ENCODE measurements around the gene TPST2.

Gene TPST2
- 28.6 to 99.2 (median 52.7) reads per million in 9 experiments for total RNA-seq

DNA sequence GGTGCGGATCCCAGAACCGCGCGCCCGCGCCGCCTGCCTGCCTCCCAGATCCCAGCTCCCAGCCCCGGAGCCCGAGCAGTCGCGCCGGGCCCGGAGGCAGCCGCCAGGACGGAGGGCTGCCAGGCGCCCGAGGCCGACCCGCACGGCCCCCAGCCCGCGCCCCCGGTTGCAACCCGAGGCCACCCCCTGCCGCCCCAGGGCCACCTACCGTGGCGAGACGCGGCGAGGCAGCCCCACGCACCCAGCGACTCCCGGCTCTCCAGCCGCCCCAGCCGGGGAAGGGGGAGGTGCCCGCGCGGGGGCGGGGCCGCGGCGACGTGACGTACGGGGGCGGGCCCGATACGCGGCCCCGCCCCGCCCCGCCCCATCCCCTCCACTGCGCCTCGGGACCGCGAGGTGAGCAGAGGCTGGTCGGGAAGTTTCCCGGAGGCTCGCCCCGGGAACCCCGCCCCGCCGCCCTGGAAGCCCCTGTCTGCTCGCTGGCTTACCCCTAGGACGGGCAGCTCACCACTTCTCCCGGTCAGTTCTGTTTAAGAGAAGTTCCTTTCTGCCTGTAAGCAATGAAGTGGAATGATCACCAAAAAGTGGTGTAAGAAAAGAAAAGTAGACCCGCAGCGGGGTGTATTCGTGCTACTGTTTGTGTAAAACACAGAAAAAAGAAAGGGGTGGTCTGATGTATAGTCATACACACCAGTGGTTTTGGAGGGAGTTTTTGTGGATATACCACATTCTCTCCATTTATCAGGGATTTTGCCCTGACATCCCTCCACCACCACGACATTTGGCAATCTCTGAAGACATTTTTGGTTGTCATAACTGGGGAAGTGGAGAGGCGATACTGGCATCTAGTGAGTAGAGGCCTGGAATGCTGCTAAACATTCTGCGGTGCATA, at the start of gene TPST2:
Gene TPST2 (minus strand): TSS at position 288 of the 892 bp plus-strand sequence. CDS start 48,502 bp downstream, outside the sequence.
- peak within 1 kb of the TSS; percentile 91 to 93 for H3K27ac Mint-ChIP-seq
- peaks cover 64 to 79% of the 10 kb centered on the region in 2 donors for H3K4me1 Mint-ChIP-seq (ENCODE audit: low read depth in 2 of 2)
- H3K4me3 Mint-ChIP-seq, result peak within 1 kb of the TSS; percentile 85 to 92
- H3K9me3 Mint-ChIP-seq, result no peaks in the 10 kb centered on the region
- DNase-seq (peak; percentile 69 to 77 (median 74)), ATAC-seq (replicated peaks) (peak; percentile 72)
- H3K27me3 Mint-ChIP-seq, result no peaks in the 10 kb centered on the region
- peaks cover 19% of the 10 kb centered on the region for H3K36me3 Mint-ChIP-seq (ENCODE audit: insufficient read depth)

- Mint-ChIP-seq H3K9me3 (no peaks in the 10 kb centered on the region), H3K36me3 (ENCODE audit: insufficient read depth) (peaks cover under 1% of the 10 kb centered on the region), H3K4me1 (ENCODE audit: low read depth in 2 of 2) (peaks cover 6 to 32% of the 10 kb centered on the region in 2 donors), H3K27ac (peak overlapping the region in 1 of 2 donors; percentile 86), H3K4me3 (no peak overlapping the region), H3K27me3 (no peaks in the 10 kb centered on the region)
- ATAC-seq (replicated peaks) (no peak), DNase-seq (no peak)
Measured at GRCh38 chr22:26636296-26636695, 46.4 kb upstream of the TPST2 start.

DNA sequence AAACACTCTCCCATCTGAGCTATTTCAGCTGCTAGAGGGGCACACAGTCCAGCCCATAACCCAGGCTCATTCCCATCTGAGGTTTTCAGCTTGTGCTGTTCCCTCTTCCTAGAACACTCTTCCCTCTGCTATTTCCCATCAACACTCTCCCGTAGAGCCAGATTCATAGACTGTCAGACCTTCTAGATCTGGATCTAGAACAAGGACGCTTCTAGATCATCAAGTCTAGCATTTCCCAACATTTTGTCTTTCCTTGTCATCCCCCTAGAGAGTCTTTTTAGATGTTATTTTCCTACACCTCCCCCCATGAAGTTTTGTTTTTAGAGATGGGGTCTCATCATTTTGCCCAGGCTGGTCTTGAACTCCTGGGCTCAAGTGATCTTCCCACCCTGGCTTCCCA, 45.2 kb upstream of the TPST2 start:
- no peak for ATAC-seq (replicated peaks)
- H3K4me1 Mint-ChIP-seq (ENCODE audit: low read depth in 2 of 2), result peaks cover 2 to 20% of the 10 kb centered on the region in 2 donors
- H3K36me3 Mint-ChIP-seq (ENCODE audit: insufficient read depth), result no peaks in the 10 kb centered on the region
- H3K27me3 Mint-ChIP-seq, result no peaks in the 10 kb centered on the region
- H3K4me3 Mint-ChIP-seq, result no peak overlapping the region
- no peak overlapping the region for H3K27ac Mint-ChIP-seq
- DNase-seq, result no peak
- no peaks in the 10 kb centered on the region for H3K9me3 Mint-ChIP-seq

DNA sequence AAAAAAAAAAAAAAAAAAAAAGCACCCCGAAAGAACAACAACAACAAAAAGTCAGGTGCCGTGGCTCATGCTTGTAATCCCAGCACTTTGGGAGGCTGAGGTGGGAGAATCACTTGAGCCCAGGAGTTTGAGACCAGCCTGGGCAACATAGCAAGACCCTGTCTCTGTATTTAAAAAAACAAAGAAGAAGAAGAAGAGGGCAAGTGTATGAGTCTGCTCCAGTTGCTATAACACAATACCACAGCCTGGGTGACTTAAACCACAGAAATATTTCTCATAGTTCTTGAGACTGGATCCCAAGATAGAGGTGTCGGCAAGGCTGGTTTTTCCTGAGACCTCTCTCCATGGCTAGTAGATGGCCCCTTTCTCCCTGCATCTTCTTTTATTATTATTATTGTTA, 44.3 kb upstream of the TPST2 start:
- peaks cover 2 to 19% of the 10 kb centered on the region in 2 donors for H3K4me1 Mint-ChIP-seq (ENCODE audit: low read depth in 2 of 2)
- no peak overlapping the region for H3K4me3 Mint-ChIP-seq
- H3K36me3 Mint-ChIP-seq (ENCODE audit: insufficient read depth), result no peaks in the 10 kb centered on the region
- DNase-seq (no peak), ATAC-seq (replicated peaks) (no peak)
- no peak overlapping the region for H3K27ac Mint-ChIP-seq
- no peaks in the 10 kb centered on the region for H3K27me3 Mint-ChIP-seq
- H3K9me3 Mint-ChIP-seq, result no peaks in the 10 kb centered on the region

- H3K36me3 Mint-ChIP-seq (ENCODE audit: insufficient read depth), result no peaks in the 10 kb centered on the region
- no peak overlapping the region for H3K27ac Mint-ChIP-seq
- H3K27me3 Mint-ChIP-seq, result no peaks in the 10 kb centered on the region
- no peak overlapping the region for H3K4me3 Mint-ChIP-seq
- DNase-seq, result no peak
- peaks cover 12 to 27% of the 10 kb centered on the region in 2 donors for H3K4me1 Mint-ChIP-seq (ENCODE audit: low read depth in 2 of 2)
- no peak for ATAC-seq (replicated peaks)
- no peaks in the 10 kb centered on the region for H3K9me3 Mint-ChIP-seq
Measured at GRCh38 chr22:26632422-26633155, 42.7 kb upstream of the TPST2 start.

GRCh38 chr22:26631282-26631681, 41.4 kb upstream of the TPST2 start:
- H3K4me1 Mint-ChIP-seq (ENCODE audit: low read depth in 2 of 2), result peaks cover 13 to 31% of the 10 kb centered on the region in 2 donors

DNA sequence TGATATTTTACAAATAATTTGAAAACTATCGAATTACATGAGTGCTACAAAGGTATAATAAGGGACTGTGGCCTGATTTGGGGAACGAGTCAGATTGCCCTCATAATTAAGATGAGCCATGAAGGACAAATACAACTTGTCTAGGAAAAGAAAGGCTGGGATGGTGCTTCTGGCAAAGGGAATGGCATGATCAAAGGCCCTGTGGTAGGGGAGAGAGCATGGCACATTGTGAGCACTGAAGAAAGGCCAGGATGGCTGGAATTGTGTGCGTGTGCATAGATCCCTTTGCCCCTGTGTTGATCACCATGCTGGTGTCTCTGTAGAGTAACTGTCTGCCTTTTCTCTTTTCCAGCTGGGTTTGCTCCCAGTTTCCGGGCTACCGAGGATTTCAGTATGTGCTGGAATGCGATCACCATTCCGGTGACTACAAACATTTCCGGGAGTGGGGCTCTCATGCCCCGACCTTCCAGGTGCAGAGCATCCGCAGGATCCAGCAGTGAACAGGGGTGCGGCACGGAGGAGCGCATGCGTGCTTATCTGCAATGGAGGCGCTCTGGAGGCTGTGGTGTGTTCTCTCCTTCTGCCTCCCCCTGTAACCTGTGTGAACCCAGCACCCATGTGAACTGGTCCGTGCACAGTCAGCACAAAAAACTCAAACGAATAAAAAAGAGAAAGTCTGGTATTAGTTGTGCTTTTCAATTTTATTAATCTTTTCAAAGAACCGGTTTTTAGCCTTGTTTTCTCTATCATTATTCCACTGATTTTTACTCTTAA, 40.2 kb upstream of the TPST2 start:
- H3K4me1 Mint-ChIP-seq (ENCODE audit: low read depth in 2 of 2), result peaks cover 13 to 29% of the 10 kb centered on the region in 2 donors
- no peak for DNase-seq
- no peaks in the 10 kb centered on the region for H3K9me3 Mint-ChIP-seq
- H3K4me3 Mint-ChIP-seq, result no peak overlapping the region
- H3K27ac Mint-ChIP-seq, result no peak overlapping the region
- ATAC-seq (replicated peaks), result no peak
- H3K36me3 Mint-ChIP-seq (ENCODE audit: insufficient read depth), result no peaks in the 10 kb centered on the region
- H3K27me3 Mint-ChIP-seq, result no peaks in the 10 kb centered on the region

More at GRCh38 chr22:26631282-26631681, 41.4 kb upstream of the TPST2 start:
- DNase-seq (no peak), ATAC-seq (replicated peaks) (no peak)
- no peak overlapping the region for H3K4me3 Mint-ChIP-seq
- H3K27me3 Mint-ChIP-seq, result no peaks in the 10 kb centered on the region
- no peaks in the 10 kb centered on the region for H3K9me3 Mint-ChIP-seq
- H3K27ac Mint-ChIP-seq, result no peak overlapping the region
- no peaks in the 10 kb centered on the region for H3K36me3 Mint-ChIP-seq (ENCODE audit: insufficient read depth)

DNA sequence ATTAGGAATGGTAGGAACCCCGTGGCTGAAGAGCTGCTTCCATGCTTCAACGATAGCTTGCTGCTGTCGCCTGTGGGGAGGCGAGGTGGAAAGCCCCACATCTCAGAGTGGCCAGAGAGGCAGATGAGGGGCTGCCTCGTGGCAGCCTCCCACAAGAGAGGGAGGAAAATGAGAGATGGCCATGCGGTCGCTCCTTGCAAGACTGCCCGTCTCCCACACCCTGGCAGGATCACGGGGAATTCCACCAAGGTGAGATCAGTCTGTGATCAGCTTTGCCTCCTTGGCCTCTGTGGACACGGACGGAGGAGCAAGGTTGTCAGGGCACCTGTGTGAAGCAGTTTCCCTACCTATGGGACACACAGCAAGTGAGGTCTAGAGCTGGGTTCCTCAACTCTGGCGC, 34.9 kb upstream of the TPST2 start:
- Mint-ChIP-seq H3K27me3 (no peaks in the 10 kb centered on the region), H3K4me3 (no peak overlapping the region), H3K36me3 (ENCODE audit: insufficient read depth) (no peaks in the 10 kb centered on the region), H3K27ac (no peak overlapping the region), H3K9me3 (peaks cover 0 to 6% of the 10 kb centered on the region in 2 donors), H3K4me1 (ENCODE audit: low read depth in 2 of 2) (peaks cover 17% of the 10 kb centered on the region in 2 donors)
- DNase-seq (no peak), ATAC-seq (replicated peaks) (no peak)

GRCh38 chr22:26623984-26624383, 34.1 kb upstream of the TPST2 start:
- no peak for ATAC-seq (replicated peaks)

GRCh38 chr22:26621663-26622062, 31.7 kb upstream of the TPST2 start, which contains the start of gene CRYBA4:
Gene CRYBA4 (plus strand): TSS chr22:26621963. CDS start chr22:26622597, 634 bp downstream.
- Mint-ChIP-seq H3K36me3 (ENCODE audit: insufficient read depth) (no peaks in the 10 kb centered on the region), H3K9me3 (peaks cover 0 to 6% of the 10 kb centered on the region in 2 donors), H3K4me1 (ENCODE audit: low read depth in 2 of 2) (peaks cover 14% of the 10 kb centered on the region in 2 donors), H3K27ac (peak within 1 kb of the TSS; percentile 41 to 53), H3K27me3 (no peaks in the 10 kb centered on the region), H3K4me3 (no peak within 1 kb of the TSS)
- ATAC-seq (replicated peaks) (no peak), DNase-seq (no peak)

More at GRCh38 chr22:26623984-26624383, 34.1 kb upstream of the TPST2 start:
- no peak overlapping the region for H3K4me3 Mint-ChIP-seq
- peak overlapping the region in 1 of 2 donors; percentile 2 for H3K27ac Mint-ChIP-seq
- no peaks in the 10 kb centered on the region for H3K36me3 Mint-ChIP-seq (ENCODE audit: insufficient read depth)
- no peaks in the 10 kb centered on the region for H3K27me3 Mint-ChIP-seq
- H3K9me3 Mint-ChIP-seq, result peaks cover 0 to 6% of the 10 kb centered on the region in 2 donors
- DNase-seq, result no peak
- H3K4me1 Mint-ChIP-seq (ENCODE audit: low read depth in 2 of 2), result peaks cover 18% of the 10 kb centered on the region in 2 donors

GRCh38 chr22:26620197-26620596, 30.3 kb upstream of the TPST2 start:
- Mint-ChIP-seq H3K9me3 (peaks cover 0 to 6% of the 10 kb centered on the region in 2 donors), H3K4me3 (no peak overlapping the region), H3K36me3 (ENCODE audit: insufficient read depth) (no peaks in the 10 kb centered on the region), H3K27ac (peak overlapping the region in 1 of 2 donors; percentile 78), H3K27me3 (no peaks in the 10 kb centered on the region), H3K4me1 (ENCODE audit: low read depth in 2 of 2) (peaks cover 20 to 28% of the 10 kb centered on the region in 2 donors)
- DNase-seq, result no peak
- ATAC-seq (replicated peaks), result no peak

DNA sequence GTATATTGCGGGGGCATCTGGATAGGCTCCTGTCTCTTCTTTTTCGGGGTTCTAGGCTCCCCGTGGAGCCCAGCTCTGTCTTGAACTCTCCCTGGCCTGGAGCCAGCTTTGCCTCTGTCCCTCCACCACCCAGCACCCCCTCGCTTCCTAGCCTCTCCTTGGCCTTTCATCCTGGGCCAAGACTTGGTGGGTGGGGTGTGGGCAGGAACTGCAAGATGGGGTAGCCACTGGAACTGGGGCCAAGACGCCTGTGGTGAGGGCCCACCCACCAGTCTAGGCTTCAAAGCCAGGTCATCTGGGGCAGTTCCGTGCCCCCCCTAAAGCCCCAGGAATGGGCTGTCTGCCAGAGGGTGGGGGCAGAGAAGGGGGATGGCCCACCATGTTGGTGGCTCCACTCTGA, 29.6 kb upstream of the TPST2 start:
- Mint-ChIP-seq H3K27ac (peak overlapping the region in 1 of 2 donors; percentile 78), H3K4me3 (no peak overlapping the region), H3K4me1 (ENCODE audit: low read depth in 2 of 2) (peaks cover 21 to 29% of the 10 kb centered on the region in 2 donors), H3K9me3 (peaks cover 0 to 6% of the 10 kb centered on the region in 2 donors), H3K36me3 (ENCODE audit: insufficient read depth) (no peaks in the 10 kb centered on the region), H3K27me3 (no peaks in the 10 kb centered on the region)
- DNase-seq, result no peak
- ATAC-seq (replicated peaks), result no peak

DNA sequence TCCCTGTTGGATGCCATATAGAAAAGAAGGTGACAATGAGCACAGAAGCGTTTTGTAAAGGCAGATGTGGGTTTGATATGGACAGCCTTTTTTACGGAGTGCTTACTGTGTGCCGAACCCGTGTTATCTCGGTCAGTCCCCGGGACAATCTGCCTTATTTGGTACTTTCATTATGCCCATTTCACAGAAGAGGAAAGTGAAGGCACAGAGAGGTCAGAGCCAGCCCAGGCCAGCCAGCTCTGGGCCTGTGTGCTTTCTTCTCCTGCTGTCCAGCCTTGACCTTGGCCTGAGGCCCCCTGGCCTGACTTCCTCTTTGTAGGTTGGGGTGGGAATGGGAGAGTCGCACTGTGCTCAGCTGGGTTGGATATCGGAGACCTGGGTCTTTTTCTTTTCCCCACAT, 28.5 kb upstream of the TPST2 start:
- H3K27me3 Mint-ChIP-seq, result no peaks in the 10 kb centered on the region
- no peaks in the 10 kb centered on the region for H3K9me3 Mint-ChIP-seq
- peaks cover 21 to 29% of the 10 kb centered on the region in 2 donors for H3K4me1 Mint-ChIP-seq (ENCODE audit: low read depth in 2 of 2)
- no peak for DNase-seq
- H3K4me3 Mint-ChIP-seq, result no peak overlapping the region
- peak overlapping the region; percentile 36 to 62 for H3K27ac Mint-ChIP-seq
- ATAC-seq (replicated peaks), result no peak
- H3K36me3 Mint-ChIP-seq (ENCODE audit: insufficient read depth), result no peaks in the 10 kb centered on the region
